ENCODE data around the gene STXBP5L.

STXBP5L gene

GRCh38 chr3:121126707-121127035 lies 218.7 kb downstream of the STXBP5L start:
- DNase-seq (ENCODE audit: low spot score): no peak
- in situ Hi-C loops (cut with MboI; ENCODE audit: low pct_unique_long_range_greater_than_20kb, low sequenced_read_pairs, unreplicated experiment): no loop called here
- TF ChIP-seq, protein P1, sequence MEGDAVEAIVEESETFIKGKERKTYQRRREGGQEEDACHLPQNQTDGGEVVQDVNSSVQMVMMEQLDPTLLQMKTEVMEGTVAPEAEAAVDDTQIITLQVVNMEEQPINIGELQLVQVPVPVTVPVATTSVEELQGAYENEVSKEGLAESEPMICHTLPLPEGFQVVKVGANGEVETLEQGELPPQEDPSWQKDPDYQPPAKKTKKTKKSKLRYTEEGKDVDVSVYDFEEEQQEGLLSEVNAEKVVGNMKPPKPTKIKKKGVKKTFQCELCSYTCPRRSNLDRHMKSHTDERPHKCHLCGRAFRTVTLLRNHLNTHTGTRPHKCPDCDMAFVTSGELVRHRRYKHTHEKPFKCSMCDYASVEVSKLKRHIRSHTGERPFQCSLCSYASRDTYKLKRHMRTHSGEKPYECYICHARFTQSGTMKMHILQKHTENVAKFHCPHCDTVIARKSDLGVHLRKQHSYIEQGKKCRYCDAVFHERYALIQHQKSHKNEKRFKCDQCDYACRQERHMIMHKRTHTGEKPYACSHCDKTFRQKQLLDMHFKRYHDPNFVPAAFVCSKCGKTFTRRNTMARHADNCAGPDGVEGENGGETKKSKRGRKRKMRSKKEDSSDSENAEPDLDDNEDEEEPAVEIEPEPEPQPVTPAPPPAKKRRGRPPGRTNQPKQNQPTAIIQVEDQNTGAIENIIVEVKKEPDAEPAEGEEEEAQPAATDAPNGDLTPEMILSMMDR (IDR thresholded peaks at IDR 0.05; ENCODE audit: extremely low read depth, insufficient read depth, missing control alignments): no peak

GRCh38 chr3:121152573-121152972 lies 244.6 kb downstream of the STXBP5L start:
- TF ChIP-seq, protein P1 (IDR thresholded peaks at IDR 0.05; ENCODE audit: extremely low read depth, insufficient read depth, missing control alignments): peak; percentile 20
- no peak for DNase-seq (ENCODE audit: low spot score)
- in situ Hi-C loops (cut with MboI; ENCODE audit: low pct_unique_long_range_greater_than_20kb, low sequenced_read_pairs, unreplicated experiment): no loop called here

DNA sequence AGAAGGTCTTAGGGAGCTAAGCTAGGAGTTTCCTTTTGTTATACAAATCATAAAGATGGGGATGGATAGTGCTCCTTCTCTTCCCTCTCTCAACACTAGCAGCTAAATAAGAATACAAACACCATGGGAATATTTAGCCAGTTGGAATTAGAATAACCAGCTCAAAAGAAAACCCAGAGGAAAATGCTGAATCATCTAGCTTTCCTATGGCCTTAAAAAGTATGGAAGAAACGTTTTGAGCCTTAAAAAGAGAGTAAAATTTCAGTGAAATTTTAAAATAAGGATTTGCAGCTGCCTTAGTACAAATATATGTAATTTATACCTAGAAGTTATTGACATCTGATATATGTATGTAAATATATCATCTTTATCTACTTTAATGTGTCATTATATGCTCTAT lies 245.8 kb downstream of the STXBP5L start:
- DNase-seq (ENCODE audit: low spot score): no peak
- TF ChIP-seq, protein P1 (IDR thresholded peaks at IDR 0.05; ENCODE audit: extremely low read depth, insufficient read depth, missing control alignments): no peak
- in situ Hi-C loops (cut with MboI; ENCODE audit: low pct_unique_long_range_greater_than_20kb, low sequenced_read_pairs, unreplicated experiment): no loop called here

- in situ Hi-C loops (cut with MboI; ENCODE audit: low pct_unique_long_range_greater_than_20kb, low sequenced_read_pairs, unreplicated experiment): no loop called here
- TF ChIP-seq, protein P1 (IDR thresholded peaks at IDR 0.05; ENCODE audit: extremely low read depth, insufficient read depth, missing control alignments): no peak
- no peak for DNase-seq (ENCODE audit: low spot score)
Measured at GRCh38 chr3:121155028-121155427, 247.0 kb downstream of the STXBP5L start.

GRCh38 chr3:121165397-121165837 lies 257.4 kb downstream of the STXBP5L start:
- DNase-seq (ENCODE audit: low spot score): no peak

DNA sequence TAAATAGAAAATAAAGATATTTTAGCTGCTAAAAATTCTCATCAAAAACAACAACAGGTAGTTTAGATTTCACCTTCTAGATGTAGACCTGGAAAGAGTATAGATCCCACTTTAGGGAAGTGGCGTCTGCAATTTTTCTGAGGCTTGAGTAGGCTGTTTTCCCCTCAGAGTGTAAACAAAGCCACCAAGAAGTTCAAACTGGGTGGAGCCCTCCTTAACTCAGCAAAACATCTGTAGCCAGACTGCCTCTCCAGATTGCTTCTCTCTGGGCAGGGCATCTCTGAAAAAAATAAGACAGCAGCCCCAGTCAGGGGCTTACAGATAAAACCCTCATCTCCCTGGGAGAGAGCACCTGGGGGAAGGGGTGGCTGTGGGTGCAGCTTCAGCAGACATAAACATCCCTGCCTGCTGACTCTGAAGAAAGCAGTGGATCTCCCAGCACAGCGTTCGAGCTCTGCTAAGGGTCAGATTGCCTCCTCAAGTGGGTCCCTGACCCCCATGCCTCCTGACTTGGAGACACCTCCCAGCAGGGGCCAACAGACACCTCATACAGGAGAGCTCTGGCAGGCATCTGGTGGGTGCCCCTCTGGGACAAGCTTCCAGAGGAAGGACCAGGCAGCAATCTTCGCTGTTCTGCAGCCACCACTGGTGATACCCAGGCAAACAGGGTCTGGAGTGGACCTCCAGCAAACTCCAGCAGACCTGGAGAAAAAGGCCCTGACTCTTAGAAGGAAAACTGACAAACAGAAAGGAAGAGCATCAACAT lies 259.6 kb downstream of the STXBP5L start:
- DNase-seq (ENCODE audit: low spot score): no peak
- in situ Hi-C loops (cut with MboI; ENCODE audit: low pct_unique_long_range_greater_than_20kb, low sequenced_read_pairs, unreplicated experiment): no loop called here

More at GRCh38 chr3:121165397-121165837, 257.4 kb downstream of the STXBP5L start:
- TF ChIP-seq, protein P1 (IDR thresholded peaks at IDR 0.05; ENCODE audit: extremely low read depth, insufficient read depth, missing control alignments): no peak
- in situ Hi-C loops (cut with MboI; ENCODE audit: low pct_unique_long_range_greater_than_20kb, low sequenced_read_pairs, unreplicated experiment): no loop called here

More for the DNA sequence above, 259.6 kb downstream of the STXBP5L start:
- TF ChIP-seq, protein P1 (IDR thresholded peaks at IDR 0.05; ENCODE audit: extremely low read depth, insufficient read depth, missing control alignments): no peak
